GM21529 (cell line): ENCODE data around the gene C9orf78.
A peak's percentile ranks its signal among the peaks of the same experiment; 100 is the strongest.
"Not testable (repeated sequence)": the region's sequence is repeated elsewhere in the genome, so short reads cannot be mapped to it uniquely, and the experiment has no call there.

ENCODE experiments used
- ATAC-seq: cut with Tn5 transposase; IDR thresholded peaks from one replicate; pipeline ENCODE4 v1.9.1; 2021; ENCODE audit not compliant: unreplicated experiment

C9orf78 gene

GRCh38 chr9:129813661-129814060 is 21.4 kb downstream of the C9orf78 start:
- ATAC-seq = no peak

GRCh38 chr9:129812385-129812784 is 22.7 kb downstream of the C9orf78 start:
- ATAC-seq = no peak

GRCh38 chr9:129811967-129812363 is 23.1 kb downstream of the C9orf78 start:
- ATAC-seq = no peak

GRCh38 chr9:129810788-129811187 is 24.3 kb downstream of the C9orf78 start:
- no peak for ATAC-seq

DNA sequence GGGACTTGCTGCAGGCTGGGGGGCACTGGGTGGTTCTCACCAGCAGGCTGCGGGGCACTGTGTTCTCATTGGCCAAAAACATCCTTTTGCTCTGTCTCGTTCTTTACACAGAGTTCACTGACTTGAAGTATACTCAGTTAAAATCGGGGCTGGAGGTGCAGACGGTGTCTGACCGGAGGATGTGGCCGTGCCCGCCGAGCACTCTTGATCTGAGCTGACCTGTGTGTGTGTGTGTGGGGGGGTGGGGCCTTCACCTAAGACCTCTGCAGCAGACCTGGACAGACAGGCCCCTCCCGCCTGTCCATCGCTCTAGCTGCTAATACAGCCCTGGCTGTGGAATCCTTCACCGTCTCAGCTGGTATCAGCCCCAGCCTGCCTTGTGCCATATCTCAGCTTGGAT is 25.0 kb downstream of the C9orf78 start:
- ATAC-seq = no peak

- no peak for ATAC-seq
Measured at GRCh38 chr9:129809346-129809745, 25.7 kb downstream of the C9orf78 start.

- no peak for ATAC-seq
Measured at GRCh38 chr9:129806061-129806460, 29.0 kb downstream of the C9orf78 start.

GRCh38 chr9:129803676-129804060 is 31.4 kb downstream of the C9orf78 start:
- ATAC-seq = peak; percentile 11

DNA sequence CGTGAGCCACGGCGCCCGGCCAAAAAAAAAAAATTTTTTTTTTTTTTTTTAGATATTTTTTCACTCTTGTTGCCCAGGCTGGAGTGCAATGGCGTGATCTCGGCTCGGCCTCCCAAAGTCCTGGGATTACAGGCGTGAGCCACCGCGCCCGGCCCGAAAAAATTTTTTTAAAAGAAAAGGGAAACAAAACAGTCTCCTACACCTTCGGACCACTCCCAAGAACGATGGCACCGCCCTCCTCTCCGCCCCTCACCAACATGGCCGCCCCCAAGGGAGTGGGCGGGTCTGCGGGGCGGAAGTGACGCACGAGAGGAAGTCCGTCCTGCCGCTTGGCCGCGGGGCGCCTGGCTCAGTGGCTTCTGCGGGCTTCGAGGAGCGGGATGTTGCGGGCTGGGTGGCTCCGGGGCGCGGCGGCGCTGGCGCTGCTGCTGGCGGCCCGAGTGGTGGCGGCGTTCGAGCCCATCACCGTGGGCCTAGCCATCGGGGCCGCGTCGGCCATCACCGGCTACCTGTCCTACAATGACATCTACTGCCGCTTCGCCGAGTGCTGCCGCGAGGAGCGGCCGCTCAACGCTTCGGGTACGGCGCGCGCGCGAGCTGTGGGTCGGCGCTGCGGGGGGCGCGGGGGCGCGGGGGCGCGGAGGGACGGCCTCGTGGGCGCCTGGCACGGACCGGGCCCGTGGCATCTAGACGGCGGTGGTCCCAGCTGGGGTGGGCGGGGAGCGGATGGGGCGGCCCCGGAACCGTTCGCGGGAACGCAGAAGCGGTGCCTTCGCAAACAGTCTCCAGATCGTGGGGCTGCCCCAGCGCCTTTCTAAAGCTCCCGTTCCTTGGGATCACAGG is 32.0 kb downstream of the C9orf78 start, which contains the start of gene TOR1B:
Gene TOR1B (plus strand): TSS at position 352 of the 843 bp plus-strand sequence. CDS start 29 bp downstream, at position 381.
- ATAC-seq = peak; percentile 87

GRCh38 chr9:129801504-129801903 is 33.6 kb downstream of the C9orf78 start:
- ATAC-seq = no peak

DNA sequence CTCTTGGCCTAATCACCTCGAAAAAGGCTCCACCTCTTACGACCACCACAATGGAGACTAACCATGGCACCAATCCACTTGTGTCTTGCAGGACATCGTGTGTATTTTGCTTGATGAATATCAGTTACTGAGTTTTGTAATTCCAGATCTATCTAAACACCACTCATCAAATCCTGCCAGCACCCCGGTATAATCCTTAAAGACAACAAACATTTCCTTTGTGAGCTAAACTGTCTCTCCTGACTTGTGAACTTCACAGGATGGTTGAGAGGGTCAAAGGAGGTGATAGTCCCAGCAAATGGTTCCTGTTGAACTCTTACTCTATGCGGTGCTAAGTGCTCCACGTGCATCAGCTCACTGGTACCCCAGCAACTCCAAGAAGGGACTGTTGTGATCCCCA is 36.1 kb downstream of the C9orf78 start:
- no peak for ATAC-seq

GRCh38 chr9:129796029-129796428 is 39.0 kb downstream of the C9orf78 start:
- not testable (repeated sequence) for ATAC-seq

- ATAC-seq = no peak
Measured at GRCh38 chr9:129794549-129794948, 40.5 kb downstream of the C9orf78 start.

- ATAC-seq = no peak
Measured at GRCh38 chr9:129786481-129786880, 48.6 kb downstream of the C9orf78 start.

- ATAC-seq = no peak
Measured at GRCh38 chr9:129785866-129786265, 49.2 kb downstream of the C9orf78 start.

- not testable (repeated sequence) for ATAC-seq
Measured at GRCh38 chr9:129784970-129785369, 50.1 kb downstream of the C9orf78 start.

GRCh38 chr9:129783516-129784361 is 51.3 kb downstream of the C9orf78 start:
- no peak for ATAC-seq

DNA sequence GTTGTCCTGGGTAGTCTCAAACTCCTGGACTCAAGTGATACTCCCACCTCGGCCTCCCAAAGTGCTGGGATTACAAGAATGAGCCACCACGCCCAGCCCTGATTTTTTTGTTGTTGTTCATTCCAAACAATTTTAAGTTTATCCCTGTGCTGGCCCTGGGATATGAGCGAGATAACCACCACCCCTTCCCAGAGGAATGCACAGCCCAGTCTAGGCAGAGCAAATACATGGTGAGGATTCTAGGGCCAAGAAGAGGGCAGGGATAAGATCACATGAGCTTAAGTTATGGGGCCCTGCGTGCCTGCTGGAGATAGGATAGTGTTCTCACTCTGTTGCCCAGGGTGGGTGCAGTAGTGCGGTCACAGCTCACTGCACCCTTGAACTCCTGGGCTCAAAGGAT is 53.1 kb downstream of the C9orf78 start:
- ATAC-seq = no peak

GRCh38 chr9:129781131-129781530 is 53.9 kb downstream of the C9orf78 start:
- no peak for ATAC-seq

DNA sequence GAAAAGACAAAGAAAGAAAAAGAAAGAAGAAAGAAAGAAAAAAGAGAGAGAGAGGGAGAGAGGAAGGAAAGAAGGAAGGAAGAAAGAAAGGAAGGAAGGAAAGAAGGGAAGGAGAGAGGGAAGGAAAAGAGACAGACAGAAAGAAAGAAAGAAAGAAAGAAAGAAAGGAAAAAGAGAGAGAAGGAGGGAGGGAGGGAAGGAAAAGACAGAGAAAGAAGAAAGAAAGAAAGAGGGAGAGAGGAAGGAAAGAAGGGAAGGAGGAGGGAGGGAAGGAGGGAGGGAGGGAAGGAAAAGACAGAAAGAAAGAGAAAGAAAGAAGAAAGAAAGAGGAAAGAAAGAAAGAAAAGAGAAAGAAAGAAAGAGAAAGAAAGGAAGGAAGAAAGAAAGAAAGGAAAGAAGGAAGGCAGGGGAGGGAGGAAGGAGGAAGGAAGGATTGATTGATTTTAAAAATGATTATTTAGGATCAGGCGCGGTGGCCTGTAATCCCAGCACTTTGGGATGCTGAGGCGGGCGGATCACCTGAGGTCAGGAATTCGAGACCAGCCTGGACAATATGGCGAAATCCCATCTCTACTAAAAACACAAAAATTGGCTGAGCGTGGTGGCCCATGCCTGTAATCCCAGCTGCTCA is 55.4 kb downstream of the C9orf78 start:
- no peak for ATAC-seq

DNA sequence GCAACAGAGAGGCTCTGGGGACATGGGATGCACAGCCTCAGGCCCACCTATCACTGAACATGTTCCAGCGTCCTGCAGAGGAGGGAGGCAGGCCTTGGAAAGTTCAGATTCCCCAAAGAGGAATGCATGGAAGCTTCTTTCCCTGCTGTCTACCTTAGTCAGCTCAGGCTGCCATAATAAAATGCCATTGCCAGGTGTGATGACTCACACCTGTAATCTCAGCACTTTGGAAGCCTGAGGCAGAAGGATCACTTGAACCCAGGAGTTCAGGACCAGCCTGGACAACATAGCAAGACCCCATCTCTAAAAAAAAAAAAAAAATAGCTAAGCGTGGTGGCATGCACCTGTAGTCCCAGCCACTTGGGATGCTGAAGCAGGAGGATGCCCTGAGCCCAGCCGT is 56.6 kb downstream of the C9orf78 start:
- no peak for ATAC-seq

DNA sequence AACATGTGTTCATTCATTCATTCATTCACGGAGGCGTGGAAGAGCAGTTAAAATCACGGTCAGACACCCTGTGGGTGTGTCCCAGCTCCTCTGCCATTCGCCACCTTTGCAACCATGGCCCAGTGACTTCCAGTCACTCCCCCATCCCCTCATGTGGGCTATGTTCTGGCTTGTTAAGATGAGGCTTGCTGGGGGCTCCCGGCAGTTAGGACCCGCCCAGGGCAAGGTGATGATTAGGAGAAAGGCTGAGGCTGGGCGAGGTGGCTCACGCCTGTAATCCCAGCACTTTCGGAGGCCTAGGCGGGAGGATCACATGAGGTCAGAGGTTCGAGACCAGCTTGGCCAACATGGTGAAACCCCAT is 57.3 kb downstream of the C9orf78 start:
- no peak for ATAC-seq
